Psoas muscle (tissue), 8 donors: ENCODE results near the gene PTTG2. TPM values are rescaled to one million over a fixed set of nuclear protein-coding genes. Genes with fewer than 3 reads are reported as not detected.

Experiments used
- ATAC-seq, 4 donors: fragments of 200-7000 bp; cut with Tn5 transposase; one replicate each; pipeline ENCODE4 v1.9.1; 2020; ENCODE audit warnings: moderate library complexity in 3 of 4, mild to moderate bottlenecking in 2 of 4
- DNase-seq, 2 donors: peaks; one replicate each; pipeline ENCODE4 v3.0.0-alpha.2; 2020
- H3K27ac ChIP-seq: fragments of 200-600 bp; one replicate; pipeline ENCODE4 v1.8.0; 2022
- H3K27me3 ChIP-seq, 3 donors: fragments of 200-600 bp in 1 of 3; one replicate each; pipeline versions ENCODE4 v1.6.1 to v1.8.0; 2013 to 2022; ENCODE audit warnings: low read length in 2 of 3, mild to moderate bottlenecking in 2 of 3, moderate library complexity in 1 of 3; ENCODE audit not compliant: insufficient read depth in 3 of 3
- H3K36me3 ChIP-seq, 2 donors: fragments of 200-600 bp in 1 of 2; one replicate each; pipeline versions ENCODE4 v1.6.1 to v1.8.0; 2013 to 2022; ENCODE audit warnings: low read depth in 1 of 2, mild to moderate bottlenecking in 1 of 2, moderate library complexity in 1 of 2; ENCODE audit not compliant: insufficient read depth in 1 of 2
- H3K4me1 ChIP-seq: fragments of 200-600 bp; one replicate; pipeline ENCODE4 v1.8.0; 2022
- H3K4me3 ChIP-seq: fragments of 200-600 bp; one replicate; pipeline ENCODE4 v1.8.0; 2022; ENCODE audit warnings: mild to moderate bottlenecking
- H3K9me3 ChIP-seq: fragments of 200-600 bp; one replicate; pipeline ENCODE4 v1.8.0; 2022
- CTCF ChIP-seq: fragments of 200-600 bp; IDR thresholded peaks from one replicate; pipeline ENCODE4 v1.8.0; 2022; ENCODE audit warnings: antibody characterized with exemption
- WGBS, 3 donors: extraction: QIAGEN DNeasy Blood & Tissue Kit; methylation state at CpG; one replicate each; pipeline versions ENCODE4 v1.1.6 to v1.1.7; 2013; 5-methylcytosine and 5-hydroxymethylcytosine counted together
- intact Hi-C, 2 donors: fragments of 100-400 bp; cut with DNase I; formaldehyde crosslinking; loops; one replicate each; pipeline versions ENCODE4 v1.11.0 to v1.14.2; 2022
- polyA plus RNA-seq, 3 donors: library from polyadenylated mRNA; stranded (reverse); fragments of 200-250 nt; gene quantifications; one replicate each; pipeline ENCODE4 v1.2.3, GENCODE V29; 2013
- total RNA-seq, 4 donors: library from RNA; stranded (reverse); fragmentation: NEBNext Ultra II Directional in 2 of 4; extraction: Animal tissue kit (Norgen Biotek cat#: 25700) in 2 of 4; gene quantifications; one replicate each; pipeline versions ENCODE4 v1.2.1 to v1.2.4, GENCODE V29; 2021 to 2023
- donor health status: healthy with polysubstance abuse.
- donor health status: DM: no; HTN: no; CAD: no; lungs with moderate emphysema.
- donor health status: Bipolar disorder and iron deficiency.
- donor health status: healthy.
- donor health status: DM: yes; HTN: yes; CAD: no.
- donor health status: DM: no; HTN: no; CAD: no.
- donor health status: DM: no; HTN: no; CAD: no.
- donor health status: DM: yes; HTN: yes; CAD: no.

The PTTG2 gene
- total and polyA plus RNA-seq, 7 donors: 0.10 to 3.9 (median 0.69) TPM; not detected in 3

- H3K27me3 ChIP-seq: no peaks in the 10 kb centered on the region
- H3K36me3 ChIP-seq: no peaks in the 10 kb centered on the region
- TF ChIP-seq CTCF: no peak
- intact Hi-C loops: no loop called here
- no peaks in the 10 kb centered on the region for H3K9me3 ChIP-seq
- H3K27ac ChIP-seq: no peak overlapping the region
- ATAC-seq: no peak
- no peaks in the 10 kb centered on the region for H3K4me1 ChIP-seq
- WGBS, 3 donors: 57 to 69% (median 63%) methylated on average over 5 of the region's 5 CpGs
- no peak for DNase-seq
- H3K4me3 ChIP-seq: no peak overlapping the region
Measured at GRCh38 chr4:37960679-37961450, 667 bp downstream of the PTTG2 start.

GRCh38 chr4:37964734-37965457 lies 4.7 kb downstream of the PTTG2 start:
- DNase-seq (no peak), ATAC-seq (no peak)
- no peak for TF ChIP-seq CTCF
- Histone ChIP-seq H3K27ac (no peak overlapping the region), H3K9me3 (no peaks in the 10 kb centered on the region), H3K36me3 (no peaks in the 10 kb centered on the region), H3K27me3 (no peaks in the 10 kb centered on the region), H3K4me3 (no peak overlapping the region), H3K4me1 (peaks cover 26% of the 10 kb centered on the region)
- intact Hi-C loops: no loop called here
- WGBS, 3 donors: 73 to 93% (median 84%) methylated on average over 4 of the region's 4 CpGs

- 85 to 89% (median 87%) methylated on average over 3 of the region's 3 CpGs for WGBS, 3 donors
- Histone ChIP-seq H3K27ac (no peak overlapping the region), H3K27me3 (no peaks in the 10 kb centered on the region), H3K36me3 (no peaks in the 10 kb centered on the region), H3K4me3 (no peak overlapping the region), H3K4me1 (peaks cover 36% of the 10 kb centered on the region), H3K9me3 (no peaks in the 10 kb centered on the region)
- TF ChIP-seq CTCF: no peak
- intact Hi-C loops: no loop called here
- no peak for ATAC-seq
- no peak for DNase-seq
Measured at GRCh38 chr4:37966044-37966443, 5.8 kb downstream of the PTTG2 start.

GRCh38 chr4:37967736-37968135 lies 7.5 kb downstream of the PTTG2 start:
- intact Hi-C loops: no loop called here
- no peak for ATAC-seq
- H3K4me3 ChIP-seq: peak overlapping the region; percentile 17

More at GRCh38 chr4:37967736-37968135, 7.5 kb downstream of the PTTG2 start:
- Histone ChIP-seq H3K9me3 (no peaks in the 10 kb centered on the region), H3K27ac (peak overlapping the region; percentile 12), H3K4me1 (peaks cover 36% of the 10 kb centered on the region), H3K27me3 (no peaks in the 10 kb centered on the region), H3K36me3 (no peaks in the 10 kb centered on the region)
- WGBS, 3 donors: 30 to 51% (median 36%) methylated on average over 5 of the region's 5 CpGs
- DNase-seq: no peak
- TF ChIP-seq CTCF: no peak
